Kidney (tissue), 14 donors: ENCODE results near the gene FSTL5. TPM values are rescaled to one million over a fixed set of nuclear protein-coding genes. Genes with fewer than 3 reads are reported as not detected.

ENCODE experiments used
- DNase-seq, 5 donors: peaks; one replicate each; pipeline ENCODE4 v3.0.0-alpha.2; 2013 to 2020
- FAIRE-seq: peaks from 2 replicates; lab custom pipeline; 2012; peaks lifted over from hg19 to GRCh38; lab: Jason Lieb, UNC
- H3K27ac ChIP-seq, 2 donors: one replicate each; pipeline ENCODE4 v1.7.0; 2013; ENCODE audit warnings: low read depth in 2 of 2, low read length in 2 of 2, inconsistent platforms in 1 of 2
- H3K27me3 ChIP-seq: one replicate; pipeline ENCODE4 v1.7.1; 2013; ENCODE audit warnings: low read length, inconsistent platforms; ENCODE audit not compliant: control insufficient read depth, insufficient read depth
- H3K36me3 ChIP-seq, 3 donors: one replicate each; pipeline versions ENCODE4 v1.7.0 to v1.7.1; 2013; ENCODE audit warnings: low read length in 3 of 3, control low read depth in 1 of 3, inconsistent platforms in 1 of 3; ENCODE audit not compliant: insufficient read depth in 3 of 3, control insufficient read depth in 2 of 3
- H3K4me1 ChIP-seq, 3 donors: one replicate each; pipeline versions ENCODE4 v1.7.0 to v1.7.1; 2013; ENCODE audit warnings: low read length in 3 of 3, inconsistent platforms in 1 of 3, low read depth in 1 of 3; ENCODE audit not compliant: control insufficient read depth in 2 of 3, insufficient read depth in 2 of 3
- H3K4me3 ChIP-seq, 3 donors: one replicate each; pipeline versions ENCODE4 v1.7.0 to v1.8.1; 2013; ENCODE audit warnings: low read length in 3 of 3, control low read depth in 1 of 3, inconsistent platforms in 1 of 3
- H3K9ac ChIP-seq, 3 donors: one replicate each; pipeline versions ENCODE4 v1.7.0 to v1.7.1; 2013; ENCODE audit warnings: low read length in 3 of 3, control low read depth in 1 of 3, inconsistent platforms in 1 of 3
- H3K9me3 ChIP-seq, 3 donors: one replicate each; pipeline versions ENCODE4 v1.7.0 to v1.7.1; 2013; ENCODE audit warnings: low read length in 3 of 3, control low read depth in 1 of 3, inconsistent platforms in 1 of 3; ENCODE audit not compliant: control insufficient read depth in 2 of 3, insufficient read depth in 1 of 3
- intact Hi-C: fragments of 100-400 bp; cut with DNase I; formaldehyde crosslinking; loops from one replicate; pipeline ENCODE4 v1.11.1; 2022
- polyA plus RNA-seq: library from polyadenylated mRNA; stranded (reverse); fragments of 350-450 nt; fragmentation: Illumina TruSeq; extraction: RNeasy Lipid Tissue Mini Kit (QIAGEN cat#74804); gene quantifications from one replicate; pipeline ENCODE4 v1.2.3, GENCODE V29; 2014; ENCODE audit warnings: low read depth, low replicate concordance; ENCODE audit not compliant: insufficient read depth
- total RNA-seq: library from RNA; stranded (reverse); fragmentation: NEBNext Ultra II Directional; extraction: Animal tissue kit (Norgen Biotek cat#: 25700); gene quantifications from one replicate; pipeline ENCODE4 v1.2.1, GENCODE V29; 2021
- TF ChIP-seq, protein P1 (sequence below): IDR thresholded peaks from 3 replicates; pipeline ENCODE4 v1.5.1; 2012; ENCODE audit warnings: mild to moderate bottlenecking, moderate library complexity, borderline replicate concordance; ENCODE audit not compliant: insufficient read depth; ENCODE audit errors: extremely low read depth
- donor health status: control.
- donor health status: control.
- donor health status: control.
- donor health status: control.
- donor health status: control.
- donor health status: DM: yes; HTN: yes; CAD: no.
- donor health status: Normal renal cell carcinoma (clear cell type).

Gene FSTL5
- total and polyA plus RNA-seq, 2 donors from 2014 or later: 0.09 TPM; not detected in 1

DNA sequence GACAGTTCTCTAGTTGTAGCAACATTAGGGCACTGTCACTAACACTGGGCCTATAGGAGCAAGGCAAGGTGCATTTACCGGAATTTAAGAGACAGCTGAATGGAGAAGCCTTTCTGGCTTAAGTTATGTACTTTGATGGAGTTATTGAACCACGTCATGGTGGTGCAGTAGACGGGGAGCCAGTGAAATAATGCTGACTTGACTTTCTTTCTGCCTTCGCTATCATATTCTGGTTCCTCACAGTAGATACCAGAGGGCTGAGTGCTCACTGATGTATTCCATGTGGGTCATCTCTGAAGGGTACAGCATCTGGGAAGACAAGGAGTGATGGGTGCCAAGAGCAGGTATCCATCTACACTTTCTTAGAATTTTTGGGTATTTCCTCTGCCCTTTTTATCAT, 802.8 kb downstream of the FSTL5 start:
- Histone ChIP-seq H3K27me3 (no peaks in the 10 kb centered on the region), H3K27ac (no peak overlapping the region), H3K9me3 (no peaks in the 10 kb centered on the region), H3K4me1 (no peaks in the 10 kb centered on the region), H3K9ac (no peak overlapping the region), H3K4me3 (no peak overlapping the region), H3K36me3 (no peaks in the 10 kb centered on the region)
- intact Hi-C loops: no loop called here
- DNase-seq (no peak), FAIRE-seq (no peak)
- TF ChIP-seq, protein P1, sequence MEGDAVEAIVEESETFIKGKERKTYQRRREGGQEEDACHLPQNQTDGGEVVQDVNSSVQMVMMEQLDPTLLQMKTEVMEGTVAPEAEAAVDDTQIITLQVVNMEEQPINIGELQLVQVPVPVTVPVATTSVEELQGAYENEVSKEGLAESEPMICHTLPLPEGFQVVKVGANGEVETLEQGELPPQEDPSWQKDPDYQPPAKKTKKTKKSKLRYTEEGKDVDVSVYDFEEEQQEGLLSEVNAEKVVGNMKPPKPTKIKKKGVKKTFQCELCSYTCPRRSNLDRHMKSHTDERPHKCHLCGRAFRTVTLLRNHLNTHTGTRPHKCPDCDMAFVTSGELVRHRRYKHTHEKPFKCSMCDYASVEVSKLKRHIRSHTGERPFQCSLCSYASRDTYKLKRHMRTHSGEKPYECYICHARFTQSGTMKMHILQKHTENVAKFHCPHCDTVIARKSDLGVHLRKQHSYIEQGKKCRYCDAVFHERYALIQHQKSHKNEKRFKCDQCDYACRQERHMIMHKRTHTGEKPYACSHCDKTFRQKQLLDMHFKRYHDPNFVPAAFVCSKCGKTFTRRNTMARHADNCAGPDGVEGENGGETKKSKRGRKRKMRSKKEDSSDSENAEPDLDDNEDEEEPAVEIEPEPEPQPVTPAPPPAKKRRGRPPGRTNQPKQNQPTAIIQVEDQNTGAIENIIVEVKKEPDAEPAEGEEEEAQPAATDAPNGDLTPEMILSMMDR: no peak

DNA sequence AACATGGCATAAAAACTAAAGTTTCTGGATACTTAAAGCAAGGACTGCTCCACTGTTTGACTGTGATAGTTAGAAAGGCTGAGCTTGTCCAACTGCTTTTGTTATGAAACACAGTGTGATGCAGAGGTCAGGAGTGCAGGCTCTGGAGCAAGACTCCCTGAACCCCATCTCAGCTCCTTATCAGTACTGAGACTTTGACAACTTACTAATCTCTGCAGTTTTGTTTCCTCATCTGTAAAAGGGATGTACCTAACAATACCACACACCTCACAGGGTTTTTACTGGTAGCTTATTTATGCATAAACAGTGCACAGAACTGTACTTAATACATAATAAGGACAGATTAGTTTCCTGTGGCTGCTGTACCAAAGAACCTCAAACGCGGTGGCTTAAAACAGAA, 804.3 kb downstream of the FSTL5 start:
- Histone ChIP-seq H3K4me1 (no peaks in the 10 kb centered on the region), H3K27ac (no peak overlapping the region), H3K36me3 (no peaks in the 10 kb centered on the region), H3K9ac (no peak overlapping the region), H3K4me3 (no peak overlapping the region), H3K9me3 (no peaks in the 10 kb centered on the region), H3K27me3 (no peaks in the 10 kb centered on the region)
- FAIRE-seq: no peak
- intact Hi-C loops: no loop called here
- DNase-seq: no peak
- TF ChIP-seq, protein P1: no peak

DNA sequence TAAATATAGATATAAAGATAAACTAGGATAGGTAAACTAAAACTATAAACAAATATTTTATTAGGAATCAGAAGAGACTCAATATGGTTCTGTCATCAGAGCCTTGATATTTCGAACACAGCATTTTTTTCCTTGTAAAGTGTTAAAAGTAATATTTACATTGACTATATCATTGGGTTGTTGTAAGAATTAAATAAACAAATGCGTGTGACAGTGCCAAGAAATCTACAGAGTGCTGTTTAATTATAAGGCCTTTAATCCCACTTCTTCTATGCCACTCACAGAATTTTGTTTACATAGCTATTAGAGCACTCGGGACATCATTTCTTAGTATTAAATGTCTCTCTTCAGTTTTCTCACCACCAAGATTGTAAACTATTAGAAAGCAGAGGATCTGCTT, 807.4 kb downstream of the FSTL5 start:
- FAIRE-seq (no peak), DNase-seq (no peak)
- Histone ChIP-seq H3K36me3 (no peaks in the 10 kb centered on the region), H3K4me3 (no peak overlapping the region), H3K9ac (no peak overlapping the region), H3K4me1 (no peaks in the 10 kb centered on the region), H3K27me3 (no peaks in the 10 kb centered on the region), H3K9me3 (no peaks in the 10 kb centered on the region), H3K27ac (no peak overlapping the region)
- intact Hi-C loops: no loop called here
- TF ChIP-seq, protein P1: no peak

DNA sequence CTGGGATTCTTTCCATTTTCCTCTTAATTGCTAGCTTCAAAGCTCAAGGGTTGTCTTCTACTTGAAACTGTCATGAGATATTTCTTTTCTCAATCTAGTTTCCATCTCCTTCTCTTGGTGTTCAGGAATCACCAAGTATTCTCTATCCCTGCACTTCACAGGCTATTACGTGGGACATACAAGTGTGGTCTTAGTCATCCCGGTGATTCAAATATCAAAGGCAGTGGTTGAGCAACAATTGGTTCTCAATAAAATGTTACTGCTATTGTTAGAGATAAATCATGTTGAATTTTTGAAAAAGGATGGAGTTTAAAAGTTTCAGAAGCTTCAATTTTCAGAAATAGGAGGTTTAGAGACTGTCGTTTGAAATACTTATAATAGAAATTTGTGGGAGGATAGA, 812.9 kb downstream of the FSTL5 start:
- no peaks in the 10 kb centered on the region for H3K36me3 ChIP-seq
- H3K4me3 ChIP-seq: no peak overlapping the region
- H3K27me3 ChIP-seq: no peaks in the 10 kb centered on the region
- H3K9me3 ChIP-seq: no peaks in the 10 kb centered on the region
- intact Hi-C loops: no loop called here
- no peak overlapping the region for H3K9ac ChIP-seq
- FAIRE-seq (no peak), DNase-seq (no peak)
- H3K4me1 ChIP-seq: no peaks in the 10 kb centered on the region
- H3K27ac ChIP-seq: no peak overlapping the region
- TF ChIP-seq, protein P1: no peak
